Measurements from ENCODE around the gene TRPV4.

GRCh38 chr12:109800536-109800935 lies 32.7 kb downstream of the TRPV4 start:
- TF ChIP-seq CTCF (IDR thresholded peaks at IDR 0.05; ENCODE audit: extremely low read depth in 1 of 2, insufficient read depth in 1 of 2, low read depth in 1 of 2, low read length in 2 of 2) (no peak), MAX (IDR thresholded peaks at IDR 0.05; ENCODE audit: insufficient read depth, insufficient read length) (no peak), EZH2 (IDR thresholded peaks at IDR 0.05; ENCODE audit: borderline replicate concordance, low read depth, low read length, severe bottlenecking) (no peak)

All from endothelial cell of umbilical vein (primary cell).